DOHH2 (cell line): ENCODE data around the gene DTYMK.
A peak's percentile ranks its signal among the peaks of the same experiment; 100 is the strongest.

Source experiments
- H3F3A ChIP-seq: fragments of 200-600 bp; sonication (generic), shearing (Covaris generic); 2 replicates; pipeline ENCODE4 v1.6.0; 2016; ENCODE audit warnings: antibody characterized with exemption, mild to moderate bottlenecking; ENCODE audit not compliant: control insufficient read depth, insufficient read depth
- H3K27ac ChIP-seq: fragments of 200-600 bp; sonication (generic); 2 replicates; pipeline ENCODE4 v1.5.1; 2014; ENCODE audit warnings: low read depth, mild to moderate bottlenecking, low read length, moderate library complexity
- H3K27me3 ChIP-seq: fragments of 200-600 bp; sonication (generic); 2 replicates; pipeline ENCODE4 v1.6.1; 2014; ENCODE audit warnings: mild to moderate bottlenecking, low read length, mixed read lengths; ENCODE audit not compliant: control insufficient read depth
- H3K36me3 ChIP-seq: fragments of 200-600 bp; sonication (generic); 2 replicates; pipeline ENCODE4 v1.6.1; 2014; ENCODE audit warnings: mild to moderate bottlenecking, low read length, moderate library complexity, mixed read lengths; ENCODE audit not compliant: control insufficient read depth
- H3K4me1 ChIP-seq: fragments of 200-600 bp; sonication (generic); 2 replicates; pipeline ENCODE4 v1.6.1; 2014; ENCODE audit warnings: mild to moderate bottlenecking, low read length, mixed read lengths; ENCODE audit not compliant: control insufficient read depth
- H3K4me2 ChIP-seq: fragments of 200-600 bp; sonication (generic); 2 replicates; pipeline ENCODE4 v1.6.0; 2014; ENCODE audit warnings: mild to moderate bottlenecking, low read length, moderate library complexity
- H3K4me3 ChIP-seq: fragments of 200-600 bp; sonication (generic); 2 replicates; pipeline ENCODE4 v1.5.1; 2014; ENCODE audit warnings: mild to moderate bottlenecking, low read length, mixed read lengths
- H3K79me2 ChIP-seq: fragments of 200-600 bp; sonication (generic); 2 replicates; pipeline ENCODE4 v1.6.1; 2014; ENCODE audit warnings: mild to moderate bottlenecking, low read length, mixed read lengths; ENCODE audit not compliant: control insufficient read depth
- H3K9me2 ChIP-seq: fragments of 200-600 bp; sonication (generic); replicated peaks from 2 replicates; pipeline ENCODE4 v1.6.1; 2014; ENCODE audit warnings: mild to moderate bottlenecking, low read length, mixed read lengths; ENCODE audit not compliant: control insufficient read depth
- H3K9me3 ChIP-seq: fragments of 200-600 bp; sonication (generic); 2 replicates; pipeline ENCODE4 v1.6.1; 2014; ENCODE audit warnings: antibody characterized with exemption, low read length, mixed read lengths; ENCODE audit not compliant: control insufficient read depth, insufficient read depth
- H4K20me1 ChIP-seq: fragments of 200-600 bp; sonication (generic); 2 replicates; pipeline ENCODE4 v1.6.0; 2014; ENCODE audit warnings: low read depth, mild to moderate bottlenecking, antibody characterized with exemption, low read length, moderate library complexity; ENCODE audit not compliant: control insufficient read depth, insufficient read depth
- CTCF ChIP-seq: fragments of 200-600 bp; sonication (generic); IDR thresholded peaks from one replicate; pipeline ENCODE4 v1.5.1; 2014; ENCODE audit warnings: antibody characterized with exemption, mild to moderate bottlenecking, low read depth, low read length; ENCODE audit not compliant: poor library complexity, severe bottlenecking
- EZH2phosphoT487 ChIP-seq: fragments of 200-600 bp; sonication (generic); IDR thresholded peaks from 2 replicates; pipeline ENCODE4 v1.6.1; 2017; ENCODE audit warnings: borderline replicate concordance, mild to moderate bottlenecking, antibody characterized with exemption, low read length, moderate library complexity, mixed read lengths

The DTYMK gene

GRCh38 chr2:241637795-241638660 lies 48.6 kb downstream of the DTYMK start:
- H3K4me3 ChIP-seq = peak overlapping the region; percentile 89
- H3K4me1 ChIP-seq = peaks cover 30% of the 10 kb centered on the region
- peaks cover 14% of the 10 kb centered on the region for H3K9me3 ChIP-seq
- TF ChIP-seq EZH2phosphoT487 = no peak
- no peak for TF ChIP-seq CTCF
- peak overlapping the region; percentile 62 for H3K4me2 ChIP-seq
- H3F3A ChIP-seq = peaks cover 5% of the 10 kb centered on the region; the same call in 1 of the 2 replicates
- H3K36me3 ChIP-seq = peaks cover 48% of the 10 kb centered on the region
- no peaks in the 10 kb centered on the region for H3K9me2 ChIP-seq
- peaks cover 91% of the 10 kb centered on the region for H3K79me2 ChIP-seq
- no peaks in the 10 kb centered on the region for H3K27me3 ChIP-seq
- H3K27ac ChIP-seq = peak overlapping the region; percentile 77
- H4K20me1 ChIP-seq = peaks cover 7% of the 10 kb centered on the region; the same call in 1 of the 2 replicates

- peak within 1 kb of the TSS; percentile 77 for H3K27ac ChIP-seq
- H3K4me3 ChIP-seq = peak within 1 kb of the TSS; percentile 89
- no peaks in the 10 kb centered on the region for H3K9me2 ChIP-seq
- H3K4me1 ChIP-seq = peaks cover 30% of the 10 kb centered on the region
- peaks cover 7% of the 10 kb centered on the region; the same call in 1 of the 2 replicates for H4K20me1 ChIP-seq
- H3K27me3 ChIP-seq = no peaks in the 10 kb centered on the region
- peak within 1 kb of the TSS; percentile 69 for H3K4me2 ChIP-seq
- peaks cover 14% of the 10 kb centered on the region for H3K9me3 ChIP-seq
- TF ChIP-seq CTCF = no peak
- TF ChIP-seq EZH2phosphoT487 = no peak
- H3F3A ChIP-seq = peaks cover 5% of the 10 kb centered on the region; the same call in 1 of the 2 replicates
- H3K36me3 ChIP-seq = peaks cover 56% of the 10 kb centered on the region
- H3K79me2 ChIP-seq = peaks cover 91% of the 10 kb centered on the region
These were observed 49.4 kb downstream of the DTYMK start, which contains the start of the genes ATG4B and THAP4 for GRCh38 chr2:241637018-241637794. TSS of gene ATG4B (plus strand) at chr2:241637693. CDS start at chr2:241637715, 22 bp downstream. TSS of gene THAP4 (minus strand) at chr2:241637158. CDS start at chr2:241637017, 141 bp downstream.

- peaks cover 7% of the 10 kb centered on the region; the same call in 1 of the 2 replicates for H4K20me1 ChIP-seq
- H3K4me2 ChIP-seq = peak overlapping the region; percentile 69
- H3F3A ChIP-seq = 0 out of 2 replicates have a peak, but pooled peaks cover 2% of the 10 kb centered on the region
- H3K27ac ChIP-seq = peak overlapping the region; percentile 37
- peaks cover 14% of the 10 kb centered on the region for H3K9me3 ChIP-seq
- H3K36me3 ChIP-seq = peaks cover 62% of the 10 kb centered on the region
- peaks cover 23% of the 10 kb centered on the region for H3K4me1 ChIP-seq
- H3K27me3 ChIP-seq = no peaks in the 10 kb centered on the region
- H3K79me2 ChIP-seq = peaks cover 91% of the 10 kb centered on the region
- H3K4me3 ChIP-seq = peak overlapping the region; percentile 89
- no peaks in the 10 kb centered on the region for H3K9me2 ChIP-seq
- no peak for TF ChIP-seq EZH2phosphoT487
- TF ChIP-seq CTCF = no peak
These were observed 50.2 kb downstream of the DTYMK start for GRCh38 chr2:241636182-241637017.
